ENCODE data around the gene UST. TPM values are rescaled to one million over a fixed set of nuclear protein-coding genes. Genes with fewer than 3 reads are reported as not detected.

The UST gene
- total RNA-seq, 1 experiment from 2014 or later: 32.1 TPM

DNA sequence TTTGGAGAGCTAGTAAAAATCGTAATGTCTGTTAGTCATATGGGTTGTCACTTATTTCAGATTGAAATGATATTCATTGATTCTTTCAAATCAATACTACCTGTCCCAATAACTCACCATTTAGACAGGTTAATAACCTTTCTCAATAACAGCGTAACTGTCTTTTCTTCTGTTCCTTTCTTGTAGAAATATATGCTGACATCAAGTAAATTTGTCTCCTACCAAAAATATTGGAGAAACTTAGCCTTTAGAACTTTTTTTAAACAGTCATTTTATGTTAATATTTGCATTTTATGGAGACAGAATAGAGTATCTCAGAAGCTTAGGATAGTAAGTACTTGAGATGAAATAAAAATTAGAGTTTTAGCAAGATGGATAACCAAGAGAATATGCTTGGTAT lies 278.2 kb downstream of the UST start:
- H3K9me3 Mint-ChIP-seq: no peaks in the 10 kb centered on the region
- H3K4me1 Mint-ChIP-seq: peaks cover 18% of the 10 kb centered on the region
- DNase-seq (ENCODE audit: low spot score) (no peak), ATAC-seq (no peak)
- ChIA-PET CTCF (interaction anchor here (0.6 to 5.3 kb wide), 6 partner anchors 19 to 464 kb away, joined by 3 to 49 read pairs (median 4); no protein-coding TSS in a partner anchor), POLR2A (no interaction called here)
- H3K27me3 Mint-ChIP-seq (ENCODE audit: low read depth): no peaks in the 10 kb centered on the region
- peaks cover 43% of the 10 kb centered on the region for H3K36me3 Mint-ChIP-seq
- no peak overlapping the region for H3K27ac Mint-ChIP-seq
- no peak for TF ChIP-seq CREM (CRISPR knock-in tag; IDR thresholded peaks at IDR 0.05)
- TF ChIP-seq PRRX2 (CRISPR knock-in tag; IDR thresholded peaks at IDR 0.05): no peak
- no peak for TF ChIP-seq SMAD3 (CRISPR knock-in tag; IDR thresholded peaks at IDR 0.05; ENCODE audit: borderline replicate concordance)
- no peak for TF ChIP-seq TP53 (CRISPR knock-in tag; IDR thresholded peaks at IDR 0.05)
- TF ChIP-seq, protein P1, sequence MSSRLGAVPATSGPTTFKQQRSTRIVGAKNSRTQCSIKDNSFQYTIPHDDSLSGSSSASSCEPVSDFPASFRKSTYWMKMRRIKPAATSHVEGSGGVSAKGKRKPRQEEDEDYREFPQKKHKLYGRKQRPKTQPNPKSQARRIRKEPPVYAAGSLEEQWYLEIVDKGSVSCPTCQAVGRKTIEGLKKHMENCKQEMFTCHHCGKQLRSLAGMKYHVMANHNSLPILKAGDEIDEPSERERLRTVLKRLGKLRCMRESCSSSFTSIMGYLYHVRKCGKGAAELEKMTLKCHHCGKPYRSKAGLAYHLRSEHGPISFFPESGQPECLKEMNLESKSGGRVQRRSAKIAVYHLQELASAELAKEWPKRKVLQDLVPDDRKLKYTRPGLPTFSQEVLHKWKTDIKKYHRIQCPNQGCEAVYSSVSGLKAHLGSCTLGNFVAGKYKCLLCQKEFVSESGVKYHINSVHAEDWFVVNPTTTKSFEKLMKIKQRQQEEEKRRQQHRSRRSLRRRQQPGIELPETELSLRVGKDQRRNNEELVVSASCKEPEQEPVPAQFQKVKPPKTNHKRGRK (CRISPR knock-in tag; IDR thresholded peaks at IDR 0.05; ENCODE audit: borderline replicate concordance): no peak
- TF ChIP-seq, protein P2, sequence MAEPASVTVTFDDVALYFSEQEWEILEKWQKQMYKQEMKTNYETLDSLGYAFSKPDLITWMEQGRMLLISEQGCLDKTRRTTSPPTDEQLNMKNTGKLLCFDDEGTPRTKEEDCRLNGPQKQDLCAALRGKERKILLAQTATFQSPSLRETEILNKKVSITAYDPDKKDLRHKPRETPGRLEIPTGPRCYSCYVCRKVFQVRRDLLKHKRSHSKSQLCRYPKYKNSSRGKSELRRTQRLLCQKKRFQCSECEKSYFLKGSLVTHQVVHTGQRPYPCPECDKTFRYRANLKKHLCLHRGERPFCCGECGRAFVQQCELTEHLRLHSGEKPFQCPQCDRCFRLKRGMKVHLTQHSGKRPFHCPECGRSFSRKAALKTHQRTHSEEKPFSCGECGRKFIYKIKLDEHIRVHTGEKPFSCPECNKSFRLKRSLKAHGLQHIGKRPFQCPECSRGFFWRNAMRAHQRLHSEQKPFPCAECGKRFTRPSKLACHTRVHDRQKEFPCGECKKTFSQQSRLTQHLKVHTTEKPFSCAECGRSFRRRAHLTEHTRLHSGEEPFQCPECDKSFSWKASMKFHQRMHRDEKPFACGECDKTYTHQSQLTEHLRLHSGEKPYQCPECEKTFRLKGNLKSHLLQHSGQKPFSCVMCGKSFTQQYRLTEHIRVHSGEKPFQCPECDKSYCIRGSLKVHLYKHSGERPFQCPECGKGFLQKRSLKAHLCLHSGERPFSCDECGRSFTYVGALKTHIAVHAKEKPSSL (CRISPR knock-in tag; conservative IDR thresholded peaks at IDR 0.05): no peak
- no peak for TF ChIP-seq ATF1 (CRISPR knock-in tag; IDR thresholded peaks at IDR 0.05)
- TF ChIP-seq ZNF138 (CRISPR knock-in tag; conservative IDR thresholded peaks at IDR 0.05): no peak
- no peak overlapping the region for H3K4me3 Mint-ChIP-seq

DNA sequence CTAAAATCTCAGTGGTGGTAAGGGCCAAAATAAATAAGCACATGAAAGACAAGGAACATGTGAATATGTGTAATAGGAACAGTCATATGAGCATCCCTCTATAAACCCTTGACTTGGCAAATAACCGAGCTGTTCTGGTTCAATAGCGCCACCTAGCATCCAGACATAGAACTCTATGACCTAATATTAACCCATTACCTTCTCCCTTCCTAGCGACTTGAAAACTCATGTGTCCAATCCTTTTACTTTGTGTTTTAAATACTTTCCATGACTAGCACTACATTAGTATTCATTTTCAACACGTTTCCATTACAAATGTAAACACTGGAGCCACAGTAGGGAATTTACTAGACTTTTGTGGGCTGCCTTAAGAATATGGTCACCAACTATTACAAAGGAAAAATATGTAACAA lies 279.7 kb downstream of the UST start:
- TF ChIP-seq CTCF (IDR thresholded peaks at IDR 0.05) (peak; percentile 72), ELF4 (CRISPR knock-in tag; IDR thresholded peaks at IDR 0.05; ENCODE audit: low read depth) (no peak)
- Mint-ChIP-seq H3K36me3 (peaks cover 28% of the 10 kb centered on the region), H3K4me1 (peaks cover 9% of the 10 kb centered on the region; the same call in 1 of the 2 replicates), H3K27me3 (ENCODE audit: low read depth) (no peaks in the 10 kb centered on the region), H3K9me3 (no peaks in the 10 kb centered on the region), H3K4me3 (no peak overlapping the region), H3K27ac (no peak overlapping the region)
- ATAC-seq (peak; percentile 92), DNase-seq (ENCODE audit: low spot score) (peak; percentile 44)
- CTCF ChIA-PET: interaction anchor here (1.0 to 5.3 kb wide), 11 partner anchors 8 to 466 kb away, joined by 3 to 49 read pairs (median 5); no protein-coding TSS in a partner anchor
- POLR2A ChIA-PET: no interaction called here

DNA sequence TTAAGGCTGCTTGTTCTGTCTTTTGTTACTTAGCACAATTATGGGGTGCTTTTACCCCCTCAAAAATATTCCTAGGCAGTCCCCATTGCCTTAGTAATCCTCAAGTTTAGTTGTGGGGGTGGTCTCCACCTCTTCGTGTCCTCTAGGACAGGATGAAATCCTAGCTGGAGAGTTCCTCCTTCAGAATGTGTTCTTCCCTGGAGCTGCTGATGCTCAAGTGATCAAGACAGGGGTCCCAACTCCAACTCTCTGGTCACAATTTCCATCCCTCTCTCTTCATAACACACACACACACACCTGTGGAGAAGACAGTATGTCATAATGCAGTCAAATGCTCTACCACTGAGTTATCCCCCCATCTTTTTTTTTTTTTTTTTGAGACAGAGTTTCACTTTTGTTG lies 280.7 kb downstream of the UST start:
- no peak for TF ChIP-seq ETV6 (CRISPR knock-in tag; IDR thresholded peaks at IDR 0.05)
- no peak for TF ChIP-seq CDX4 (CRISPR knock-in tag; IDR thresholded peaks at IDR 0.05; ENCODE audit: borderline replicate concordance)
- TF ChIP-seq NFE2L1 (CRISPR knock-in tag; IDR thresholded peaks at IDR 0.05): no peak
- TF ChIP-seq IRF2 (CRISPR knock-in tag; IDR thresholded peaks at IDR 0.05; ENCODE audit: borderline replicate concordance, low read depth): no peak
- H3K36me3 Mint-ChIP-seq: peaks cover 18% of the 10 kb centered on the region

More for the DNA sequence above, 280.7 kb downstream of the UST start:
- Mint-ChIP-seq H3K4me3 (no peak overlapping the region), H3K9me3 (no peaks in the 10 kb centered on the region), H3K27me3 (ENCODE audit: low read depth) (no peaks in the 10 kb centered on the region), H3K27ac (peak overlapping the region; percentile 26; the same call in 1 of the 2 replicates), H3K4me1 (peaks cover 16% of the 10 kb centered on the region)
- ChIA-PET CTCF (interaction anchor here (1.6 to 5.3 kb wide), 2 partner anchors 13 to 450 kb away, joined by 6 to 49 read pairs; no protein-coding TSS in a partner anchor), POLR2A (no interaction called here)
- ATAC-seq (no peak), DNase-seq (ENCODE audit: low spot score) (no peak)

All from WTC11 (cell line).